Glomerular visceral epithelial cell (primary cell): ENCODE results near the gene ATP1A1.

Experiments
- DNase-seq: peaks from one replicate; pipeline ENCODE4 v3.0.0-alpha.2; 2016; ENCODE audit errors: extremely low spot score

Gene ATP1A1

GRCh38 chr1:116372651-116373430 lies at the start of gene ATP1A1:
Gene ATP1A1, plus strand, starts transcription at chr1:116373244. Its CDS starts 268 bp downstream, at chr1:116373512.
- DNase-seq, result peak; percentile 93

DNA sequence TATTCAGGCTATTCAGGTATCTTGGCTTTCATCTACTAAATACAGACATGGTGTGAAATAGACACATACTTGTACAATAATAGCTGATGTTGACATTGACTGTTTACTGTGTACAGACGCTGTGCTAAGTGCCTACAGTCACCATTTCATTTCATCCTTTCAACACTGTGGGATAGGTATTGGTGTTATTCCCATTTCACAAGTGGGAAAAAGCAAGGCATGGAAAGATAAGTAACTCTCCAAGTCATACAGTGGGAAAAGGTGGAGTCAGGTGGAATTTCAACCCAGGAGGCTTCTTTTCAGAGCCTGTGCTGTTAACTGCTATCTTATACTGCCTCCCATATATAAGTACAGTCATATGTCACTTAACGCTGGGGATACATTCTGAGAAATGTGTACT lies 49.6 kb upstream of the ATP1A1 start:
- no peak for DNase-seq

DNA sequence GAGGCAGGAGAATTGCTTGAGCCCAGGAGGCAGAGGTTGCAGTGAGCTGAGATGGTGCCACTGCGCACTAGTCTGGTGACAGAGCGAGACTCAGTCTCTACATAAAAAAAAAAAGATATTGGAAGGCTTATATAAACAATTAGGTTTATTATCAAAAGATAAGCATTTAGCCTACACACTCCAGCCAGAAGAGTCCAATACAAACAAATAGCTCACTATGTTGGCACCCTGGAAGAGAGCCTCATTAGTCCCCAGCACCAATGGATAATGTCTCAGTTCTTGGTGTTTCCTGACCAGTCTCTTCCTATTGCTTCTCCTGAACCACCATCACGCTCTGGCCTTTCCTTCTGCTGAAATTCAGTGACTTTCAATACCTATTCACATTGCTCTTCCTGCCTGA lies 48.6 kb upstream of the ATP1A1 start:
- DNase-seq, result no peak

- no peak for DNase-seq
Observed at GRCh38 chr1:116325104-116325503, 47.9 kb upstream of the ATP1A1 start.

GRCh38 chr1:116325922-116326321 lies 47.1 kb upstream of the ATP1A1 start:
- DNase-seq, result no peak

DNA sequence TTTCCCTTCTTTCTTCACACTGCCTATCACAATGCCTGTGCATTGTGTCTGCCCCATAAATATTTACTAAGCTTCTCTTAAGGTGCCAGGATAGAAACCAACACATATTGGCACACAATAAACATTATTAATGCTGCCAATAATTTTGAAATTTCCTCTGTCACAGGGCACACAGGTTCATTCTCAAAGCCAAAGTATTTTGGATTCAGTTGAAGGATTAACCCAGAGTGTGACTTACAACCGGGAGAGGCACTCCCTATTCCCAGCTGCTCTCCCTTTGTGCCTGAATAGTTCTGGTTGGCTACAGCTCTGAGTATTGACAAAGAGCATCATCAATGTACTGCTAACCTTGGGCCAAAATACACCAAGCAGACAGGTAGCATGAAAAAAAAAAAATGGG lies 46.6 kb upstream of the ATP1A1 start:
- no peak for DNase-seq

DNA sequence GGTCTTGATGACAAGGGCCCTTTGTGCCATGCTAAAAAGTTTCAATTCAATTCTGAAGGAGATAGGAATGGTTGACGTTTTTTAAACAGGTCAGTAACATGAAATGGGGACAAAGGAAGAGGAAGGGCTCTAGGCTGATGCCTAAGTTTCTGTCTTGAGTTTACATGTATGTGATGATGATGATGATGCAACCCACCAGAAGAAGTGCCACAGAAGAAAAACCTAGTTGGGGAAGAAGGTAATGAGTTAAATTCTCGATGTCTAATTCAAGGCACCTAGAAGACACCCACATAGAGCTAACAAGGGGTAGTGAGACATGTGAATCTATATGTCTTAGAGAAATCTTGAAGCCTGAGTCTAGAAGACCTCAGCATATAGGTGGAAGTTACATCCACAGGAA lies 44.4 kb upstream of the ATP1A1 start:
- DNase-seq, result no peak

DNA sequence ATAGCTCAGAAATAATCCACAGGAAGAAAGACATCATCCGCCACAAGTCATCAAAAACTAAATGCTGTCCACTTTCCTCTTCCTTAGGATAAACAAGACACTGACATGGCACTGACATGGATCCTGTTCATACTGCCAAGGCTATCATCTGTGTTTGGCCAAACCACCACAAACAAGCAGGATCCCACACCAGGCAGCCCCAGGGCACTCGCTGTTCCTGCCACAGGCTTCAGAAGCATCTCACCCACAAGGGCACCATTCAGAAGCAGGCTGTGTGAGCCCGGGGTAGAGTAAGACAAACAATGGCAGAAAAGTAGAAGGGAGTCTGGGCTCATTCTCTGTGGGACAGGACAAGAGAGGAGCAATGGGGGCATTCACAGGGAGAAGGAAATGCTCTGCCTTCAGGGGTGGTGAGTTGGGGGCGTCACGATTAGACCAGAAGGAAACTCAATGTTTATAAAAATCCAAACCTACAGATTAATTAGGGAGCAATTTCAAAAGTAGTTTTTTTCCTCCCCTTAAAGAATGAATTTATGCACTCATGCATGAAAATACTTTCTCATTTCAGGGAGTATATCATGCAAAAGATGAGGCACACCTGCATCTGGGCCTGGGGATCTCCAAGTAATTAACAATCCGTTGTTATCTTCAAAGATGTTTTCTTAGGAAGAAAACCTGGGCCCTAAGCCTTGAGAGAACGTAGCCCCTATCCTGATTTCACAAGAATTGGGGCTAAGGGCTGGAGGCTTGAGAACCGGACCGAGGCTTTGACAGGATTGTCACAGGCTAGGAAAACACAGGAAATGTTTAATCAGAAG lies 43.3 kb upstream of the ATP1A1 start:
- DNase-seq, result no peak

DNA sequence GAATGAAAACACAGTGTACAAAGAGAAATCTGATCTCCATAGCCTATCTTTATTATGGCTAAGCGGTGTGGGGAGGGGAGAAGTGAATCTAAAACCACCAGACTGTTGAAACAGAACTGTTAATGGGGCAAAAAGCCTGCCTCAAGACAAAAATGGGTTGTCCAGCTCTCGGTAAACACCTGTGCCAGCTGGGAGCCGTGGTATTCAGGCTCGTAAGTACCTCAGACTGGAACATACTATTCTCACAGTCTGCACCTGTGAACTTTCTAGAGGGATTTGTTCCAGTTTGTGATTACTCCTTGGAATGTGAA lies 42.7 kb upstream of the ATP1A1 start:
- DNase-seq, result no peak

DNA sequence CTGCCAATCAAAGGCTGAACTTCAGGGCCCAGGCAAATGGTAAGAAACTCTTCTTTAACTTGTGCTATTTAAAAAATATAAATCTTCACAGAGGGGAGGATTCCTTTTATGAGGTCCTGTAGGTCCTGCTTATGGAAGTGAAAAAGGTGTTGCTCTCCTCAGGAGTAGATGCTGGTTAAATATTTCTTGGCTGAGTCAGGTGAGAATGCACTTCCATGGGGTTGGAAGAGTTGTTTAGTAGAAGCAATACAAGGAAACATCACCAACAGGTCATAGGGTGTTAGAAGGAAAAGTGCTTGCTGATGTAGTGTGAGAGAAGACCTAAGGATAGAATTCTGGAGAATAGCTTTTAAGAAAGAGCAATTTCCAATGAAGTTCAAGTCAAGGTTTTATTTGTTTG lies 42.2 kb upstream of the ATP1A1 start:
- DNase-seq, result no peak

- DNase-seq, result no peak
Observed at GRCh38 chr1:116331523-116331922, 41.5 kb upstream of the ATP1A1 start.

- DNase-seq, result no peak
Observed at GRCh38 chr1:116332451-116332850, 40.6 kb upstream of the ATP1A1 start.

GRCh38 chr1:116333171-116334014 lies 39.7 kb upstream of the ATP1A1 start:
- no peak for DNase-seq

DNA sequence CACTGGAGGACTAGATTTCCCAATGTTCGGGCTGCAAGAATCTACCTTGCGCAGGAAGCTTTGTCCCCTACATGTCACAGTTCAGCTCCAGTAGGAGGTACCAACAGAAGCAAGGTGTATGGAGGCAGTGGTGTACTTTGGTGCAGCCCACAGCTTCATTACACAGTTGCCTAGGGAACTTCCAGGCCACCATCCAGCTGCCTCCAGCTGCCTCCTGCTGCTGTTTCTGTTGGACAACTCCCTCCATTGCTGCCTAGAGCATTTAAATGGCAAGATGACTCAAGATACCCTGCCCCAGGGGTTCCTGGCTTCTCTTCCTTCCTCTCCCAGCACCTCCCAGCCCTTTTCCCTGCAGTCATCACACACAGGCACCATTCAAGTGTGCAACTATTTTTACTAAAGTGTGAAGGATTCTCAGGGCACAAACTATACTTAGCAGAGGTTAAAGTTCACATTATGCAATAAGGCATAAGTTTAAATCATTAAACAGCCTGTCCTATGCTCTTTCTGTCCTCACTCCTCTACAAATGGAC lies 39.0 kb upstream of the ATP1A1 start:
- DNase-seq, result no peak

- no peak for DNase-seq
Observed at GRCh38 chr1:116334868-116335635, 38.0 kb upstream of the ATP1A1 start.

GRCh38 chr1:116335850-116336624 lies 37.0 kb upstream of the ATP1A1 start:
- DNase-seq, result no peak

DNA sequence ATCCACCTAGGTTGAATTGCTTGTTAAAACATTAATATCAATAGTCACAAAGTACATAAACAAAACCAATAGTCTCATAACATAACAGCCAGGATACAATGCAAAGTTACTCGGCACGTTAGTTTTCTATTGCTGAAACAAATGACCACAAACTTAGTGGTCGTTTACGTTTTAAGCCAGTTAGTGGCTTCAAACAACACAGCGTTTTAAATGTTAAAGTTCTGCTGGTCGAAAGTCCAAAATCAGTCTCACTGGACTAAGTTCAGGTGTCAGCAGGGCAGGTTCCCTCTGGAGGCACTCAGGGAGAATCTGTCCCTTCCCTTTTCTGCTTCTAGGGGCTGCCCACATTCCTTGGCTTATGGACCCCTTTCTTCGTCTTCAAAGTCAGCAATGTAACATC lies 35.6 kb upstream of the ATP1A1 start:
- no peak for DNase-seq

DNA sequence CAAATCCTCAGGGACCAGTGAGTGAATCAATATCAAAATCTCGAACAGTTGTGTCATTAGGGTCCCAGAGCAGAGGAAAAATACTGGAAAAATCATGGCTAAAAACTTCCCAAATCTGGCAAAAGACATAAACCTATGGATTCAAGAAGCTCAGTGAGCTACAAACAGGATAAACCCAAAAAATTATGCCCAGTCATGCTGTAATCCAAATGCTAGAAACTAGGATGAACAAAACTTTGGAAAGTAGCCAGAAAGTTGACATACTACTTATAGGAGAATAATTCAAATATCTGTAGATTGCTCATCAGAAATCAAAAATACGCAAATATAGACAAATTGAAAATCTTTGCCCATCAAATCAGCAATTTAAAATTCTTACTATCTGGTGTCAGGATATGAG lies 34.6 kb upstream of the ATP1A1 start:
- DNase-seq, result no peak

DNA sequence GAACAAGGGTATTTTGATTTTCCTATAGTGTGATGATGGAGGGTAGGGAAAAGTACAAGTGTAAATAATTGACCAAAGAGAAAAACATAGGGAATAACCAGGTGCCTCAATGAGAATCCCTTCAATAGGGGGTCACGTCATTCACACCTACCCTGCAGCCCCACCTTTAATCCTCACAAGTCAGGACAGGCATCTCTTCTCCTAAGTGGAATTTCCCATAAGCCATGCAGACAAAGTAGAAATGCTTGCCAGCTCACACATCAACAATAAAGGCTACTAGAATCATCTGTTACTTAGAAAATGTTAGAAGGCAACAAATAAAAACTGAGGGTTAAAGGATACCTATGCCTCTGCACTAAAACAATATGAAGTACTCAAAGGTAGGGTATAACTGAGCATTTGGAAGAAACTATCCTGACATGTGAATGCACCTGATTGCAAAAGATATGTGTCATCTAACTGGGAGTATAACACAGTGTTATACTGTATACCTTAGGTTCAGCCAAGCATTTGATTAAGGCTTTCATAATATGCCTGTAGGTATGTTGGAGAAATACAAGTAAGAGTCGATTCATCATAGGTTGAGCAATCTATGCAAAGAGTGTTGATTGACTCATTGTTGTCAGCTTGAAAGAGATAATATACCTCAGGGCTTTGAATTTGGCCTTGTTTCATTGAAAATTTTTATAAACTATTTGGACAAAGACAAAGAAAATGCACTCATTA lies 32.4 kb upstream of the ATP1A1 start:
- no peak for DNase-seq

DNA sequence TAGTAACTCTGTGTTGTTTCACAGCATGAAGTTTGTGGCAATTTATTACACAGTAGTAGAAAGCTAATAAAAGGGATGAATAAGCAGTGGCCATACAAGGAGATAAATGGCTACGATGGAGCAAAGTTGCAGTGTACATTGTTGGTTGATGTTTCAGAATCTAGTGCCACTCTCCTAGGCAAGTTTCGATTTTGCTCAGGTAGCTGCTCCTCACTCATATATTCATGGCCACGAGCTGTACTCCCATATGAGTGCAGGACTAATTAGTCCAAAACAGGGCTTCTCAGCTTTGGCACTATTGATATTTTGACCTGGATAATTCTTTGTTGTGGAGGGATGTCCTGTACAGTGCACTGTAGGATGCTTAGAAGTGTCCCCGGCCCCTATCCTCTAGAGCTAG lies 30.0 kb upstream of the ATP1A1 start:
- no peak for DNase-seq
